ENCODE data around the gene MAST4.
"Not testable (repeated sequence)": the region's sequence is repeated elsewhere in the genome, so short reads cannot be mapped to it uniquely, and the experiment has no call there.

MAST4 gene

DNA sequence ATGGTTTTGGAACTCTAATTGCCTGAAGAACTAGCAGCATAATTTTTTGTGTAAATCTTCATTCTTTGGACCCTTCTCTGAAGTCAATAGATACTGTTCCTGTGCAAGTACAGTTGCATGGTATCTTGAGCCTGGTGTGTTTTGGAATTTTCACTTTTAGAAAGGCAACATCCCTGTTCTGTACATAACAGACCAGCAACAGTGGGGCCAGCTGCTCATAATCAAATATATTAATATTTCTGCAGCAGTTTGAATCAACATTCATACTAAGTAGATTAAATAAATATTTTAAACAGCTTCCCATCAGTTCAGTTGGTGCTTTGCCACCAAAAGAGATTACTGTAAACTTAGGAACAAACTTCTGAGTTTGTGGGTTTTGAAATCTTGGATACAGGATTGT, 502.5 kb downstream of the MAST4 start:
- no peak for ATAC-seq

DNA sequence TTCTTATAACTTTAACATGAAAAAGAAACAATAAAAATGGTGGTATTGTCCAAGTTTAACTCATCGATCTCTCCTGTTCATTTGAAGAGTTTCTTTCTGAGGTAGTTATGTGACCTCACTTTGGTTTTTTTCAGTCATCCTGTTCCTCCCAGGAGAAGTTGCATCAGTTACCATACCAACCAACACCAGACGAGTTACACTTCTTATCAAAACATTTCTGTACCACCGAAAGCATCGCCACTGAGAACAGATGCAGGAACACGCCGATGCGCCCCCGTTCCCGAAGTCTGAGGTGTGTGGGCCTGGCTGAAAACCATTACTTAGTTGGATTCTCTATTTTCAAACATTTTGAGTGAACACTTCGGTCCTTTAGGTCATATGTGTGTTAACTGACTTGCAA, 504.1 kb downstream of the MAST4 start:
- ATAC-seq = peak; percentile 25 to 78

DNA sequence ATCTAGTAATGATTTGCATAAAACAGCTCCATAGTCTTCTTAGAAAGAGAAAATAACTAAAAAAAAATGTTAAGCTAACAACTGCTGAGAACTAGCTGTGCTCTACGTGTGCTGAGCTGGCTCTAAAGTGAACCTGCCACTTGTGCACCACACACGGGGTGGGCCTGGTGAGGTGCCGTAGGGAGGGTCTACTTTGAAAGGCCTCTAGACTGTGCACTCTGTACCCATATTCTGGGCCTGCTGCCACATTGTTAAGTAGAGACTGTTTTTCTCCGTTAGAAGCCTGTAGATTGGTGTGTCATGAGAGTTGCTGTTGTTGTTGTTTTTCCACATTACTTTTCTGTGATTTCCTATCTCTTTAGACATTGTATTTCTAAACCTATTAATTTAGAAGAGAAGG, 506.5 kb downstream of the MAST4 start:
- ATAC-seq = no peak

DNA sequence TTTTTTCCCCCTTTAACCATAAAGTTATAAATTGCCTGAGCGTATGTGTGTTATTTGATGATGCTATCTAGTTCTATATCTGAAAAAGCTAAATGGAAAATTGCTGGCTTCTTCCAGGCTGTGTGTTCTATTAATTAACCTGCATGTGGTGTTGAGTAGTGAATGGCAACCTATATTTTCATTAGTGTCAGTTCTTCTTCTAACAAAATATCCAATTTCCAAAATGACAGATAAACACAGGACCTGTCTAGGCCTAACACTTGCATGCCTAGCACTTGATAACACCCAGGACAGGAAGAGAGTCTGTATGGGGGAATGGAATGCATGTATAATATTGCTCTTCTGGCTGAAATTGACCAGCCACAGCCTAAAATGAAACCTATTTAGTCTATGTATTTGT, 508.7 kb downstream of the MAST4 start:
- no peak for ATAC-seq

DNA sequence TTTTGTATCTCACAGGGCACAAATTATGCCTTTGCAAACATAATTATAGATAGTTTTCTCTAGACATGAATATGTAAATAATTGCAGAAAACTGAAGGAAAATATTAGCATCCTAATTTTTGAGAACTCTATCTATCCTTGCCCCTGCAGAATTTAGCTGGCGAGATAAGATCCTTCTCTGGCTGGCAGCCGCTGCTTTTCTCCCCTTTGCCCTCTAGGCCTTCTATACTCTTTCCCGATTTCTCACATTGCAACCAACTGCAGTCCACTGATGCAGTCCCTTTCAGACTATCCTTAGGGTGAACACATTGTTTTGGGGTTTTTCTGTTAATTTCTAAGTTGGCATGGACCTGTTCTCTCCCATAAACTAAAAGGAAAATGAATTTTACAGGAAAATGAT, 509.1 kb downstream of the MAST4 start:
- ATAC-seq = no peak

DNA sequence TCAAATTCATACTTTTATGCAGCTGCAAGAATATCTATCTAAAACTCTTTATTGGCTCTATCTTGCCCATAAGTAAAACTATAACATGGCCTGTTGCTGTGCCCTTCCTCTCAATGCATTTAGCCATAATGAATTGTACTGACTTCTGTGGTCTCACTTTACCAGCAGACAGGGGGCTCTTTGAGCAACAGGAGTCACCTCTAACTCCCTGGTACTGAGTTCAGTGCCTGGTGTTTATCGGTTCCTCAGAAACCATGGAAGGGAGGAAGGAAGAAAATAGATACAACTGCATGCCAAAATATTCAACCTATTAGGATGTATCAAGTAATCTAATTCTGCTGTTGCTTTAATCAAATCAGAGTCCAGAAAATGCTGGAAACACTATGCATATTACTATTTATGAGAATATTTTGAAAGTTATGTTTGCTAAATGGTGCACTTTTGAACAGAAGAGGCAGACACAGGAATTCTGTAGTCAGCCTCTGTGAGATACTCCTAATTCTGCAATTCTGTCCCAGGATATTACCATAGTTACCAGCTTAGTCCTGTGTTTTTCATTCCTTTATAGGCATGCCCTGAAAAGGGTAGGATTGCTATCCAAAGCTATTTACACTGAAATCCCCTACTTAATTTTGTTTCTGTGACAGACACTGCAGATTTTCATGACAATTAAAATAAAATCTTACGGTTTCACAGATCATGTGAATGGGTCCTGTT, 510.6 kb downstream of the MAST4 start:
- ATAC-seq = no peak

DNA sequence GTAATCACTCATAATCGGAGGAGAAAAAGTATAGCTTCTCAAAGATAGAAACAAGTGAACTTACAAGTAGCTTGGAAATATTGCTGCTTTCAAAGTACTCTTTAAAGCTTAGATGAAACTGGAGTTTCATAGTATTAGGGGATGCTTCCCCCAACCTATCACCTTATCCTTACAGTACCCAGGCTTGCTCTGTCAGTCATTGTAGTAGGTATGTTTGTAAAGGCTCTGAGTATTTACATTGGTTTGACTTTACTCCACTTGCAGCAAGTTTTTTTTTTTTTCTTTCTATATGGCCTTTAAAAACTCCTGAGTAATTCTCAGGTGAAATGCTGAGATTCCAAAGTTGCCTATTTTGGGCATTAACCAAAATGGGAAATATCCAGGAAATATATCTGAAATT, 515.6 kb downstream of the MAST4 start:
- no peak for ATAC-seq

DNA sequence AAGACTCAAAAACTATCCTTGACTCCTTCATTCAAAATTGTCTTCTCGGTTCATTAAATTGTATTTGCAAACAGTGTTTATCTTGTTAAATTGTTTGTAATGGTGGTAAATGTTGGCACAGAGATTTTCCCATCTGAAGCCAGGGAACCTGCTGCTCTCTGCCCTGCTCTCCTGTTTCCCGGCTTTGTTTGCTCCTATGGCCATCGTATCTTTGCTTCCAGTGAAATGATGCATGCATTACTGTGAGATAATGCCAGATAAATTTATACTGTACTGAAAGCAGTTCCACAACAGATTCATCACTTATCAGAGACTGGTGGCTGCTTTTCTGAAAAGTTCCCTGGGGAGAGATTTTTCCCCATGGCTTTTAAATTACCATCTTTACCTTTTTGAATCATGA, 519.1 kb downstream of the MAST4 start:
- ATAC-seq = no peak

DNA sequence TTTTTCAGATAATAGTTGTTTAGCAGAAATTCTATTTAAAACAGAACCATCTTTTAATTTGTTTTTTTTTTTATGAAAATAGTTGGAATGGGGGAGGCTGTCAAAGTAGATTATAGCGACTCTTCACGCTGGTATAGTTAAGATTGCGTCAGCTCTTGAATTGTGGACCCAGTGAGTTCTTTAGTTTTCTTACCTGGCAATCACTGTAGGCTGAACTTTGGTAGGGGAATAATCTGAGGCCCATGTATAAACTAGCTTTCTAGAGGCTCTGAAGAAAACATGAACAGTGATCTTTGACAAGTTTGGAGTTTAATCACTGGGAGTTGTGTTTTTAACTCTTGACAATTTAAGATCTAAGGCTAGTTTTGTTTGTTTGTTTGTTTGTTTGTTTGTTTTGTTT, 519.6 kb downstream of the MAST4 start:
- ATAC-seq = no peak

DNA sequence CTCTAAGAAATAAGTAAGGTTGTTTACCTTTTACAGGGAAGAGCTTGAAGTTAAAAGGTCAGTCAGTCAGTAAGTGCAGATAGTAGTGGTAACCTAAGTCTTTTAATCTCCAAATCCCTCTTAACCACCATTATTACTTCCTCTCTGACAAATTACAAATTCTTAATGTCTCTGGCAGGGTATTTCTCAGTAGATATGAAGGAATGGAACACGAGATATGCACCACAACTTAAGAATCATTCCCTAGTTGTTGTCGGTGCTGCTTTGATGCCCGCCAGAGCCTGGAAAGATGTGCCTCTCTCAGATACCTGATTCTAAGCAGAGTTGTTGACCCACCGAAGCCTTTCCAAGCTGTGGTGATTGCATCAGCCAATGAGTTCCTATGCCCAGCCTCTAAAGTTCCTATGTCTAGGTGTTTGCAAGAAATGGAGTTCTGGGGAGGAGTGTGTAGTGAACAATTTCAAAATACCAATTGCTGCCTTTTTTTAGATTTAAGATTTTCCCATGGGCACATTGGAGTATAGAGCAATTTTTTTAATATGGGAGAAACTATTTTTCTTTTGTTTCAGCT, 521.9 kb downstream of the MAST4 start:
- ATAC-seq = no peak

DNA sequence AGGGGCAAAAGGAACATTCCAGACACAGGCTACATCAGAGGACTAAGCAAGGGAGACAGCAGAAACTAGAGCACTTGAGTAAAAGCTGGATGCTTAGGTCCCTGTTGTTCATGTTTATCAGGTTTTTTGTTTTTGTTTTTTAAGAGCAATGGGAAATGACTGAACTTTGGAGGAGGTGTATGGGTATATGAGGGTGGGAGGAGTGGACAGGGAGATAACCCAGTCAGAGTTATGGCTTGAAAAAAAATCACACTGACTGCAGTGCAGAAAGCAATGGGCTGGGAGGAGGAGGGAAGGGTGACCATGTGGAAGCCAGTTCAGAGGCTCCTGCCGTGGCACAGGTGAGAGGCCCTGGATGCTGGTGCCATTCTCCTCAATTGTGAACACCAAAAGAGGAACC, 522.8 kb downstream of the MAST4 start:
- no peak for ATAC-seq

DNA sequence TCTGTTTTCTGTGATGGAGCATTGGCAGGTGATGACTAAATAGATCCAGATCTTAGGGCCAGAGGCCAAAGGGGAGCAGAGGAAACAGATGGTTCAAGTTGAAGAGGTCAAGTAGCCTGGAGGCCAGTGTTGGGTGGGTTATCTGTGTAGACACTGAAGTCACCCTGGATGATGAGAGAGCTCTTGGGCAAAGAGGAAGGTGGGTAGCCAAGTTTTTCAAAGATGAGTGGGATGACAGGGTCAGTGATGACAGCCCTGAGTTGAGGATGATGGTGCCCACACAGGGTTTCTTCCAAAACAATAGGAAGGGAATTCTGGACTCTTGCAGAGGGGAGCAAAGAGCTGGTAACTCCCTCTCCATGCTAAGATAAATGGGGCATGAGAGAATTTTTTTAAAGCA, 523.8 kb downstream of the MAST4 start:
- ATAC-seq = no peak

DNA sequence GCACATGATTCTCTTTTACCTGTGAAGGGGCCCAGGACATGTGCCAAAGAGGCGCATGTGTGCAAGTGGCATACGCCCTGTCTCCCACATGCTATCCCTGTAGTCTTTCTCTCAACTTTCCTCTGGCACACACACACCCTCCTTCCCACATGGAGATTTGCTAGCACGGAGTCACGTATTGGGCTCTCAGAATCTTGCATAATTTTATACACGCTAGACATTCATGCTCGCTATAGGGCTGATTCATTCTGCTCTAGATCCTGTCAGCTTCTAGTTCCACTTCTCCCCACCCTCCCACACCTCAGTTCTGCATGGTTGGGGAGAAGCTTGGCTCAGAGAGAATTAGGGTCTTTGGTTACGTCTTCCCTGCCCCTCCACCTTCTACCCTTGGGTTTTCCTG, 527.6 kb downstream of the MAST4 start:
- ATAC-seq = no peak

DNA sequence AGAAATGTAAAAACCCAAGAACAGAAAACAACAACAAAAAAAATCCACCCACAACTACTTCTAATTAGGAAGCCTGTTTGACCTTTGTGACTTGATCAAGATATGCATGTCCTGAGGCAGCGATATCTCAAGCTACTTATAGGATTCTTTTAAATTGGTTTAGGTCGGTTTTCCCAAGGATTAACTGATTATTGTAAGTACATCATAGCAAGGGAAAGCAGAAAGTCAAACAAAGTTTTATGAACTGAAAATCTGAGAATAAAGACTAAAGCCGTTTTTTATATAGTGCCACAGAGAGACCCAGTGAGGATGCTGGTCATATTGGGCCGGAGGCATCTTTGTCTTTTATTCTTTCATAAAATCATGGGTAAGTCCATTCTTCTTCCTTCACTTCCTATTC, 528.4 kb downstream of the MAST4 start:
- ATAC-seq = no peak

DNA sequence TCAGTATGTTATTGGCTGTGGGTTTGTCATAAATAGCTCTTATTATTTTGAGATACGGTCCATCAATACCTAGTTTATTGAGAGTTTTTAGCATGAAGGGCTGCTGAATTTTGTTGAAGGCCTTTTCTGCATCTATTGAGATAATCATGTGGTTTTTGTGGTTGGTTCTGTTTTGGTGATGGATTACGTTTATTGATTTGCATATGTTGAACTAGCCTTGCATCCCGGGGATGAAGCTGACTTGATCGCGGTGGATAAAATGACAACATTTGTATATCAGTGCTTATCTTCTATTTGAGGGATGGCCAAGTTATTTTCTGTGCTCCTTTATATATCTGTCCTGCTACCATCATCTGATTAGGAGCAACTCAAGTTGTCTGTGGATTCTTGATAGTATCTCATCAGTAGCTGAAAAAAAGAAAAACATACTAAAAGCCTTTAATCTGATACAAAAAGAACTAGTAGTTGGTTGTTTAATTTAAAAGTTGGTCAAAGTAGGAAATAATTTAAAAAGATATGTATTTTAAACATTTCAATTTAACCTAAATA, 531.2 kb downstream of the MAST4 start:
- not testable (repeated sequence) for ATAC-seq

DNA sequence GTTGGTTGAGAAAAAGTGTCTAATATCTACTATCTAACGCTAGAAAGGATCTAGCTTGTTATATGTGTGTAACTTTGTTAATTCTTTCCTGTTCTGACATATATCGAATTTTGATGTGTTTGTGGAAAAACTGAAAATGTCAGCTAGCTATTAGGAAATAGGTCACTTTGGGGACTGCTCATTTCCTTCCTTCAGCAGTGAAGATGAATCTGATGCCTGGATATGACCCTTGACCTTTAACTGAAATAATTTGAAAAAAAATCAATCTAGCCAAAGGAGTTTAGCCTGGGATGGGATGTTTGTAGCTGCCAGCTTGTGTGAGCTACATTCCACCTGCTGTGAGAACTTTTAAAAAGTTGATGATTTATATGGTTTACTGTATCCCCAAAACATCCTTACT, 533.6 kb downstream of the MAST4 start:
- no peak for ATAC-seq

DNA sequence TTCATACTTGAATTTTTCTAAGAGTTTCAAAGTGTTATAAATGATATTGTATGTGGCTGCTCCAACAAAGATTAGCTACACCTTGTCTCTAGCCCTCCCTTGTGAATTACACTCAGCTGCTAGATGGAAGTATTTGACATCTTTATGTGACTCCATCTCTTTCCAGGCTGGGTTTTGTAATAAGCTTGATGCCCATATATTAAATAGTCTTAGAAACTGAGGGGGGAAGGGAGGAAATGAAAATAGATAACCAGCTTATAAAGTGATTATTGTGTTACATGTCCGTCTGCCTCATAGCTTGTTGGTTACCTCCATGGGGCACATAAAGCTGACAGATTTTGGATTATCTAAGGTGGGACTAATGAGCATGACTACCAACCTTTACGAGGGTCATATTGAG, 537.0 kb downstream of the MAST4 start:
- no peak for ATAC-seq

DNA sequence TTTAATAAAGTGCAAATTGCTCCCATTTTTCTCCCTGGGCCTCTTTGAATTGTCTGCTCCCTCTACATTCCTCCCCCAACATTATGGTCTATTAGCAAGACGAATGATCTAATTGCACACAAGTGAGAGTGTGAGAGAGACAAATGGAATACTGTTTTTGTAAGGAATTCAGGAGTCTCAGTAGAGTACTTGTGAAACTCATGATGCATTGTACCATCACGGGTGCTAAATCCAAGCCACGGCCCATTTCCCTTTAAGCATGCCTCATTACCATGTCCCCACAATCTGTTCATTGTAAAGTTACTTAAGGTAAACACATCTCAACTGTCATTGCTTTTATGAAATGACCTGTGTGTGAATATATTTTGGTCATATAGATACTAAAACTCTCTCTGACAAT, 537.6 kb downstream of the MAST4 start:
- ATAC-seq = no peak

DNA sequence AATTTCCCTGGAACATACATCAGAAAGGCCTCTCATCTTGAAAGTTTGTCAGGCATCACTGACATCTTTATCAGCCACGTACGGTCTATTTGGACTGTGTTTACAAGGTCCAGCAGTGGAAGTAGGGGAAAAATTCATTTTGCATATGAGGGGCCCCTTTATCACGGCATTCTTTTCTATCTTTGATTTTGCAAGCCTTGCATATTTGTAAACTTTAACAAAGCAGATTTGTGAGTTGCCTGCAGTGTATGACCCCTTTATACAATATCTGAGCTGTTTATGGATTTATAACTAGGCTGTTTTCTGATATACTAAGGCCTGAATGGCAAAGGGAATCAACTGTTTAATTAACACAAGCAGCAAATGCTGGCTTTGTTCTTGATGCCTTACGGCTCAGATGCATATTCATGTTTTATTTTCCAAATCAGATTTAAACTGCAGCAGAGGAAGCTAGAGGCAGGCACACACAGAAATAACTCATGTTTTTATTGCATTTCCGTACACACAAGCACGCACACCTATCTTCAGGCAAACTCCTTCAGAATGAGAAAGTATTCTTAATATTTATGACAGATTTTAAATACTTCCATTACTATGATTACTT, 539.3 kb downstream of the MAST4 start:
- no peak for ATAC-seq

DNA sequence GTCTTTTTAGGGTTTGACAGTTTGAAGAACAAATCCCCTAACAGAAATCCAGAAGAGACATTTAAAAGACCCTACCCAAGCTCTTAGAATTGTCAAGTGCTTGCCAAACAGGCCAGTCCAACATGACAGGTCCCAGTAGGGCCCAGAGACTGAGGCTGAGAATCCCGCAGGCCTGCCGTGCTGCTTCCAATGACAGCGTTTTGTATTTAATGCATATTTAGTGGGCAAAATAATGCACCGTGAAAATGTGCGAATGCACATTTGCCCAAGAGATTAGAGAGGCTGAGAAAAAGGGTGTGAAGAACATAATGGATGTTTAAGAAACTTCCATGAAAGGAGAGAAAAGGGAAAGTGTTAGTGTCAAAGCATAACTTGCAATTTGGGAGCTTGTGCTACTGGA, 542.8 kb downstream of the MAST4 start:
- ATAC-seq = no peak

DNA sequence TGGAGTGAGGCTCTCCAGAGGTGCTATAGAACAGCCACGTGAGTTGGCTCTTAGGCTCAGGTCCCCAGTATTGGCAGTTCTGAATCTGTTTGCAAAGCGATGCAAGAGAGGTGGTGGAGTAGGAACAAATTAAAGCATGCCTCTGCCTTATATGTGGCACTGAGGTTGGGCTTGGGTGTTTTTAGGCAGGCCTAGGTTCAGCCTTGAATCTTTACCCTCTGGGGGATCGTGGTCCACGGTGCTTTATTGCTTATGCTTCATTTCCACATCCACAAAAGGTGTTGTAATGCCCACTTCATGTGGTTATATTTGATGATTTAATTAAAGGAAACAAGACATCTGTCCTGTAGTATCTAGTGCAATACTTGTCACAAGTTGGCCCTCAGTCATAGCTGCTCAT, 544.2 kb downstream of the MAST4 start:
- ATAC-seq = no peak

DNA sequence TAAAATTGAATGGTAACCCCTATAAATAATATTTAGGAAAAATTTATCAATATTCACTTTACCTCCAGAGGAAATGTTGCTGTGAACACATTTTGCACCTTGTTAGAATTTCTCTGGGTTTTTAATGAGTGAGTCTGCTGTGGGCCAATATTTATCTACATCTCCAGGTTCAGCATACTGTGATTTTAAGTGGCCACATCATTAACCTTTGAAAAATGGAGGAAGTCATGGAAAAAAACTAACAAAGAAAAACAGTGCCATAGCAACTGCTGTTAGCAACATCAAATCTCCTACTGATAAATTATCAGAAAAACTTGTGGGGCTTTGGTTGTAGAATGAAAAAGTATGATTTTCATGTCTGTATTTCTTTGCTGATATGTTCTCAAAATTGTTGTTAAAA, 545.5 kb downstream of the MAST4 start:
- no peak for ATAC-seq

DNA sequence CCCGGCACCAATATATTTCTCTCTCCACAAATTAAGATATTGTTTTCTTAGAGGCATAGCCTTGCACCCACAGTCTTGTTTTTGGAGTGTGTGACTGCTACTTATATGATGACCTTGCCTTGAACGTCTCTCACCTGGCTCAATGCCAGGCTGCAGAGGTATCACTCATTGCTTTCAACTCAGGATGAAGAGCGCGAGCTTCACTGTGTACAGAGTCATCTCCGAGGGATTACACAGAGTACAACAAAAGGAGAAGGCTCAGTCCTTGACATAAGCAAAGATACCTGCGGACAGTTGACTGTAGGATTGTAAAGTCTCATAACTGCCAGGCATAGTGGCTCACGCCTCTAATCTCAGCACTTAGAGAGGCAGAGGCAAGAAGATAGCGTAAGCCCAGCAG, 546.6 kb downstream of the MAST4 start:
- no peak for ATAC-seq

DNA sequence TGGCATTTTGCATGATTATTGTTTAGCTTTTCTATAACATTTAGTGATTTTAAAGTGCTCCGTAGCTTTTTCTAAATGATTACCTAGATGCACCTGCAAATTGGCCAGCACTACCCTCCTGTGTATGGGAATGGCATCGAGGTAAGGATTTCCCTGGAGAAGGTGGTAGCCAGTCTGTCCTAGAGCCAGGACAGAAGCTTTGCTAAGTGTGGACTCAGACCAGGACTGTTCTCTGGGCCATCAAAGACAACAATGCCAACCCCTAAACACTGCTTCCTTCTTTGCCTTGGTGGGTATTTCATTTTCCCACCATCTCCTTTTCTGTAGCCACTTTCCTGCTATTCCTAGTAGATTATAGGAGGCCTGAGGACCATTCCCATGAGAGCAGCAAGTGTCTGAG, 547.4 kb downstream of the MAST4 start:
- no peak for ATAC-seq
